HCT116 (cell line): ENCODE results near the gene ZNF888. TPM values are rescaled to one million over a fixed set of nuclear protein-coding genes. Genes with fewer than 3 reads are reported as not detected.
"Not testable (repeated sequence)": the region's sequence is repeated elsewhere in the genome, so short reads cannot be mapped to it uniquely, and the experiment has no call there.

Experiments used
- ATAC-seq: fragments of 200-7000 bp; cut with Tn5 transposase; 2 replicates; pipeline ENCODE4 v1.9.1; 2020; ENCODE audit warnings: mild to moderate bottlenecking, moderate library complexity
- BruUV-seq: library from RNA; stranded (reverse); fragments of 400-500 nt; replicated peaks from 2 replicates; lab custom pipeline; 2021; lab: Mats Ljungman, UMichigan
- CTCF ChIA-PET: fragments of 300-600 bp; sonication (Branson Sonifier 250); formaldehyde crosslinking; loops from one replicate; lab custom pipeline; 2021; ENCODE audit warnings: antibody characterized with exemption; lab: Charles Lee
- POLR2A ChIA-PET: fragments of 300-600, 350-600 bp; sonication (Branson Sonifier 250); formaldehyde crosslinking; loops from one replicate; lab custom pipeline; 2021; ENCODE audit warnings: antibody characterized with exemption; lab: Charles Lee
- RAD21 ChIA-PET, 2 experiments: fragments of 300-600 bp; sonication (Branson Sonifier 250); formaldehyde crosslinking; loops; one replicate each; lab custom pipeline; 2023; ENCODE audit warnings: low total read pairs in 2 of 2; ENCODE audit not compliant: uncharacterized antibody in 2 of 2, unreplicated experiment in 2 of 2, low non-redundant PET in 1 of 2; lab: Charles Lee
- DNase-seq: peaks from one replicate; pipeline ENCODE4 v3.0.0-alpha.2; 2010; ENCODE audit warnings: low read depth, low spot score
- H2AFZ ChIP-seq: fragments of 200-600 bp; shearing (Covaris generic), sonication (generic); 2 replicates; pipeline ENCODE4 v1.6.1; 2017; ENCODE audit warnings: low read depth, mixed run types, mixed read lengths, antibody characterized with exemption, low read length; ENCODE audit not compliant: poor library complexity, severe bottlenecking
- H3K27ac ChIP-seq: 2 replicates; pipeline ENCODE4 v1.5.1; 2012; ENCODE audit warnings: low read depth, low read length
- H3K27me3 ChIP-seq: fragments of 200-600 bp; sonication (generic); 2 replicates; pipeline ENCODE4 v1.6.1; 2016; ENCODE audit warnings: mixed run types, low read length, mixed read lengths; ENCODE audit not compliant: insufficient read depth
- H3K36me3 ChIP-seq, 2 experiments: fragments of 200-500 bp in 1 of 2; fragments of 200-600 bp in 1 of 2; sonication (Bioruptor generic) in 1 of 2; sonication (generic) in 1 of 2; 2 replicates each; pipeline versions ENCODE4 v1.5.1 to v1.6.1; 2014 to 2016; ENCODE audit warnings: low read length in 2 of 2, inconsistent platforms in 1 of 2, mixed read lengths in 1 of 2, mixed run types in 1 of 2; ENCODE audit not compliant: insufficient read depth in 2 of 2, control insufficient read depth in 1 of 2
- H3K4me1 ChIP-seq, 2 experiments: fragments of 200-600 bp in 1 of 2; sonication (generic) in 1 of 2; 2 replicates each; pipeline versions ENCODE4 v1.5.1 to v1.6.1; 2012 to 2017; ENCODE audit warnings: low read length in 2 of 2, inconsistent platforms in 1 of 2, mild to moderate bottlenecking in 1 of 2, mixed read lengths in 1 of 2, mixed run types in 1 of 2, moderate library complexity in 1 of 2; ENCODE audit not compliant: insufficient read depth in 2 of 2, control insufficient read depth in 1 of 2
- H3K4me2 ChIP-seq: fragments of 200-600 bp; sonication (generic); 2 replicates; pipeline ENCODE4 v1.6.1; 2017; ENCODE audit warnings: mixed run types, low read length, mixed read lengths
- H3K4me3 ChIP-seq, 2 experiments: fragments of 200-600 bp in 1 of 2; sonication (generic) in 1 of 2; replicated peaks in 1 of 2; 2 replicates each; pipeline ENCODE4 v1.5.1; 2011 to 2016; ENCODE audit warnings: low read length in 2 of 2, control low read depth in 1 of 2, low read depth in 1 of 2, mild to moderate bottlenecking in 1 of 2, mixed read lengths in 1 of 2, mixed run types in 1 of 2
- H3K79me2 ChIP-seq: fragments of 200-600 bp; sonication (generic); 2 replicates; pipeline ENCODE4 v1.6.1; 2017; ENCODE audit warnings: mild to moderate bottlenecking, mixed run types, low read length, moderate library complexity, mixed read lengths; ENCODE audit not compliant: insufficient read depth
- H3K9ac ChIP-seq: fragments of 200-600 bp; sonication (generic); 2 replicates; pipeline ENCODE4 v1.6.1; 2016; ENCODE audit warnings: low read length, mixed read lengths
- H3K9me2 ChIP-seq: fragments of 200-600 bp; sonication (generic), shearing (Covaris generic); 2 replicates; pipeline ENCODE4 v1.6.1; 2017; ENCODE audit warnings: mixed run types, mild to moderate bottlenecking, moderate library complexity; ENCODE audit not compliant: insufficient read depth
- H3K9me3 ChIP-seq, 2 experiments: fragments of 200-500 bp in 1 of 2; fragments of 200-600 bp in 1 of 2; sonication (Bioruptor generic) in 1 of 2; sonication (generic) in 1 of 2; 2 replicates each; pipeline ENCODE4 v1.6.1; 2014 to 2017; ENCODE audit warnings: low read length in 2 of 2, mixed read lengths in 2 of 2, inconsistent platforms in 1 of 2, low read depth in 1 of 2, mild to moderate bottlenecking in 1 of 2, mixed run types in 1 of 2, moderate library complexity in 1 of 2; ENCODE audit not compliant: control insufficient read depth in 1 of 2, insufficient read depth in 1 of 2
- H4K20me1 ChIP-seq: fragments of 200-600 bp; sonication (generic), shearing (Covaris generic); 2 replicates; pipeline ENCODE4 v1.6.1; 2017; ENCODE audit warnings: mixed run types, mild to moderate bottlenecking, moderate library complexity; ENCODE audit not compliant: insufficient read depth
- ELF1 ChIP-seq: IDR thresholded peaks from 2 replicates; pipeline ENCODE4 v1.6.1; 2012; ENCODE audit warnings: low read depth, borderline replicate concordance
- RAD21 ChIP-seq: IDR thresholded peaks from 2 replicates; pipeline ENCODE4 v1.6.1; 2012; ENCODE audit warnings: low read depth, mild to moderate bottlenecking
- intact Hi-C: fragments of 100-400 bp; cut with micrococcal nuclease; formaldehyde crosslinking; loops from 2 replicates; pipeline ENCODE4 v1.10.0; 2022
- total RNA-seq: library from RNA; stranded (reverse); gene quantifications from one replicate; pipeline ENCODE4 v1.2.1, GENCODE V29; 2021; ENCODE audit not compliant: unreplicated experiment

Gene ZNF888
- total RNA-seq, 1 experiment from 2014 or later = 6.4 TPM

GRCh38 chr19:52871466-52871865 is 51.8 kb downstream of the ZNF888 start:
- RAD21 ChIA-PET = no interaction called here
- Histone ChIP-seq H3K4me2 (no peak overlapping the region), H2AFZ (no peak overlapping the region), H3K4me1 (no peaks in the 10 kb centered on the region), H3K4me3 (no peak overlapping the region), H4K20me1 (no peaks in the 10 kb centered on the region), H3K9ac (no peak overlapping the region)
- BruUV-seq = no TSS peak
- TF ChIP-seq RAD21 (no peak), ELF1 (no peak)
- TF ChIP-seq, all 23 proteins: peak for 0
- ChIA-PET CTCF (no interaction called here), POLR2A (no interaction called here)
- H3K9me2 ChIP-seq = no peaks in the 10 kb centered on the region
- no peaks in the 10 kb centered on the region for H3K36me3 ChIP-seq
- H3K27me3 ChIP-seq = no peaks in the 10 kb centered on the region
- DNase-seq (no peak), ATAC-seq (no peak)
- intact Hi-C loops = no loop called here
- H3K9me3 ChIP-seq = peaks cover 1 to 2% of the 10 kb centered on the region in 2 experiments; a peak in 3 of 4 replicates
- no peak overlapping the region for H3K27ac ChIP-seq
- no peaks in the 10 kb centered on the region for H3K79me2 ChIP-seq

GRCh38 chr19:52868031-52868430 is 55.2 kb downstream of the ZNF888 start:
- POLR2A ChIA-PET, H3K4me2 ChIP-seq, H2AFZ ChIP-seq, ATAC-seq, H3K79me2 ChIP-seq, H3K9me3 ChIP-seq, DNase-seq, H3K27me3 ChIP-seq, CTCF ChIA-PET, H3K27ac ChIP-seq, intact Hi-C loops, H3K9ac ChIP-seq, BruUV-seq, H3K4me1 ChIP-seq, H3K9me2 ChIP-seq, H3K36me3 ChIP-seq, H4K20me1 ChIP-seq, H3K4me3 ChIP-seq, RAD21 ChIA-PET: not testable (repeated sequence)
